ENCODE measurements around the gene TMIE. TPM values are rescaled to one million over a fixed set of nuclear protein-coding genes. Genes with fewer than 3 reads are reported as not detected.

TMIE gene
- total and polyA plus RNA-seq, 10 of the 15 experiments (the other 5 are each of a cell fraction or from before 2014, with no cell fraction given), result not detected

DNA sequence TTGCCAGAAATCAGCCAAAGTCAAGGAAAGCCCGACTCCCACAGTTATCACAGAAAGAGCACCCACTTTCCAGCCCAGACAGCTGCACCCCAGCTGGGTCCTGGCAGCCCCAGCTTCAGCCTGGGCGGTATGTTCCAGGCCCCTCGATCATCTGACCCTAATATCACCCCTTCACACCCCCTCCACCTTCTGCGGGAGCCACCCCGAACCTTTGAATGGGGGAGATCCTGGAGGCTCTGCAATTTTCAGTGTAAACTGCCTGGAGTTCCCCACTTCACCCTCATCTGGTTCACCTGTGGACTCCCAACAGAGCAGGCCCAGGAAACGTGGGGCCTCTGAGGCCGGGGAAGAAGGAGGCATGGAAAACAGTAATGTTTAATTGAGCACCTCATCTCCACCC is 10.6 kb downstream of the TMIE start (continued):
- no peak for TF ChIP-seq FOS (IDR thresholded peaks at IDR 0.05; ENCODE audit: borderline replicate concordance, extremely low read depth, insufficient read length)
- TF ChIP-seq, protein P1, sequence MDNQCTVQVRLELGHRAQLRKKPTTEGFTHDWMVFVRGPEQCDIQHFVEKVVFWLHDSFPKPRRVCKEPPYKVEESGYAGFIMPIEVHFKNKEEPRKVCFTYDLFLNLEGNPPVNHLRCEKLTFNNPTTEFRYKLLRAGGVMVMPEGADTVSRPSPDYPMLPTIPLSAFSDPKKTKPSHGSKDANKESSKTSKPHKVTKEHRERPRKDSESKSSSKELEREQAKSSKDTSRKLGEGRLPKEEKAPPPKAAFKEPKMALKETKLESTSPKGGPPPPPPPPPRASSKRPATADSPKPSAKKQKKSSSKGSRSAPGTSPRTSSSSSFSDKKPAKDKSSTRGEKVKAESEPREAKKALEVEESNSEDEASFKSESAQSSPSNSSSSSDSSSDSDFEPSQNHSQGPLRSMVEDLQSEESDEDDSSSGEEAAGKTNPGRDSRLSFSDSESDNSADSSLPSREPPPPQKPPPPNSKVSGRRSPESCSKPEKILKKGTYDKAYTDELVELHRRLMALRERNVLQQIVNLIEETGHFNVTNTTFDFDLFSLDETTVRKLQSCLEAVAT (IDR thresholded peaks at IDR 0.05), result no peak
- no peak for TF ChIP-seq MXI1 (IDR thresholded peaks at IDR 0.05; ENCODE audit: low read depth, low read length)
- TF ChIP-seq, protein P2, sequence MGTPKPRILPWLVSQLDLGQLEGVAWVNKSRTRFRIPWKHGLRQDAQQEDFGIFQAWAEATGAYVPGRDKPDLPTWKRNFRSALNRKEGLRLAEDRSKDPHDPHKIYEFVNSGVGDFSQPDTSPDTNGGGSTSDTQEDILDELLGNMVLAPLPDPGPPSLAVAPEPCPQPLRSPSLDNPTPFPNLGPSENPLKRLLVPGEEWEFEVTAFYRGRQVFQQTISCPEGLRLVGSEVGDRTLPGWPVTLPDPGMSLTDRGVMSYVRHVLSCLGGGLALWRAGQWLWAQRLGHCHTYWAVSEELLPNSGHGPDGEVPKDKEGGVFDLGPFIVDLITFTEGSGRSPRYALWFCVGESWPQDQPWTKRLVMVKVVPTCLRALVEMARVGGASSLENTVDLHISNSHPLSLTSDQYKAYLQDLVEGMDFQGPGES (IDR thresholded peaks at IDR 0.05), result no peak
- no peak for TF ChIP-seq ZNF622 (IDR thresholded peaks at IDR 0.05)
- TF ChIP-seq ZBED1 (IDR thresholded peaks at IDR 0.05; ENCODE audit: borderline replicate concordance), result no peak
- no peak for TF ChIP-seq MTA2 (IDR thresholded peaks at IDR 0.05; ENCODE audit: low read depth)
- TF ChIP-seq, protein P3, sequence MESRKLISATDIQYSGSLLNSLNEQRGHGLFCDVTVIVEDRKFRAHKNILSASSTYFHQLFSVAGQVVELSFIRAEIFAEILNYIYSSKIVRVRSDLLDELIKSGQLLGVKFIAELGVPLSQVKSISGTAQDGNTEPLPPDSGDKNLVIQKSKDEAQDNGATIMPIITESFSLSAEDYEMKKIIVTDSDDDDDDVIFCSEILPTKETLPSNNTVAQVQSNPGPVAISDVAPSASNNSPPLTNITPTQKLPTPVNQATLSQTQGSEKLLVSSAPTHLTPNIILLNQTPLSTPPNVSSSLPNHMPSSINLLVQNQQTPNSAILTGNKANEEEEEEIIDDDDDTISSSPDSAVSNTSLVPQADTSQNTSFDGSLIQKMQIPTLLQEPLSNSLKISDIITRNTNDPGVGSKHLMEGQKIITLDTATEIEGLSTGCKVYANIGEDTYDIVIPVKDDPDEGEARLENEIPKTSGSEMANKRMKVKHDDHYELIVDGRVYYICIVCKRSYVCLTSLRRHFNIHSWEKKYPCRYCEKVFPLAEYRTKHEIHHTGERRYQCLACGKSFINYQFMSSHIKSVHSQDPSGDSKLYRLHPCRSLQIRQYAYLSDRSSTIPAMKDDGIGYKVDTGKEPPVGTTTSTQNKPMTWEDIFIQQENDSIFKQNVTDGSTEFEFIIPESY (IDR thresholded peaks at IDR 0.05), result no peak
- TF ChIP-seq SREBF1 (IDR thresholded peaks at IDR 0.05; ENCODE audit: low read length), result no peak
- no peak for TF ChIP-seq NR2F1 (conservative IDR thresholded peaks at IDR 0.05)
- no peak for TF ChIP-seq NR2C1 (IDR thresholded peaks at IDR 0.05)
- TF ChIP-seq KDM1A (IDR thresholded peaks at IDR 0.05; ENCODE audit: borderline replicate concordance), result no peak
- TF ChIP-seq, protein P4, sequence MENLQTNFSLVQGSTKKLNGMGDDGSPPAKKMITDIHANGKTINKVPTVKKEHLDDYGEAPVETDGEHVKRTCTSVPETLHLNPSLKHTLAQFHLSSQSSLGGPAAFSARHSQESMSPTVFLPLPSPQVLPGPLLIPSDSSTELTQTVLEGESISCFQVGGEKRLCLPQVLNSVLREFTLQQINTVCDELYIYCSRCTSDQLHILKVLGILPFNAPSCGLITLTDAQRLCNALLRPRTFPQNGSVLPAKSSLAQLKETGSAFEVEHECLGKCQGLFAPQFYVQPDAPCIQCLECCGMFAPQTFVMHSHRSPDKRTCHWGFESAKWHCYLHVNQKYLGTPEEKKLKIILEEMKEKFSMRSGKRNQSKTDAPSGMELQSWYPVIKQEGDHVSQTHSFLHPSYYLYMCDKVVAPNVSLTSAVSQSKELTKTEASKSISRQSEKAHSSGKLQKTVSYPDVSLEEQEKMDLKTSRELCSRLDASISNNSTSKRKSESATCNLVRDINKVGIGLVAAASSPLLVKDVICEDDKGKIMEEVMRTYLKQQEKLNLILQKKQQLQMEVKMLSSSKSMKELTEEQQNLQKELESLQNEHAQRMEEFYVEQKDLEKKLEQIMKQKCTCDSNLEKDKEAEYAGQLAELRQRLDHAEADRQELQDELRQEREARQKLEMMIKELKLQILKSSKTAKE (IDR thresholded peaks at IDR 0.05; ENCODE audit: low read depth, poor library complexity, severe bottlenecking), result no peak

Measured in GM12878 (cell line).